Gastrocnemius medialis (tissue), 4 donors: ENCODE results near the gene DCAF8. TPM values are rescaled to one million over a fixed set of nuclear protein-coding genes. Genes with fewer than 3 reads are reported as not detected.
A peak's percentile ranks its signal among the peaks of the same experiment; 100 is the strongest.

Source experiments
- ATAC-seq, 2 donors: fragments of 150-250 bp; one replicate each; pipeline ENCODE4 v1.9.1; 2016
- DNase-seq, 2 donors: peaks; one replicate each; pipeline ENCODE4 v3.0.0-alpha.2; 2019
- H3K27ac ChIP-seq, 4 donors: fragments of 200-600 bp; sonication (generic); 1 replicate in 1 of 4; 2 replicates in 3 of 4; pipeline ENCODE4 v1.5.1; 2016 to 2018; ENCODE audit warnings: mild to moderate bottlenecking in 2 of 4, moderate library complexity in 1 of 4
- H3K27me3 ChIP-seq, 3 donors: fragments of 200-600 bp; sonication (generic) in 2 of 3; 1 replicate in 1 of 3; 2 replicates in 2 of 3; pipeline versions ENCODE4 v1.5.1 to v1.6.0; 2016 to 2019; ENCODE audit warnings: mild to moderate bottlenecking in 1 of 3, moderate library complexity in 1 of 3
- H3K36me3 ChIP-seq, 2 donors: fragments of 200-600 bp; sonication (generic) in 1 of 2; one replicate each; pipeline ENCODE4 v1.5.1; 2017 to 2018
- H3K4me1 ChIP-seq, 2 donors: fragments of 200-600 bp; sonication (generic) in 1 of 2; one replicate each; pipeline ENCODE4 v1.5.1; 2016 to 2017; ENCODE audit warnings: mild to moderate bottlenecking in 2 of 2
- H3K4me3 ChIP-seq, 4 donors: fragments of 200-600 bp; sonication (generic) in 3 of 4; 1 replicate in 1 of 4; 2 replicates in 3 of 4; pipeline ENCODE4 v1.5.1; 2016 to 2019; ENCODE audit warnings: mild to moderate bottlenecking in 2 of 4
- H3K9me3 ChIP-seq, 3 donors: fragments of 200-600 bp; sonication (generic) in 2 of 3; 1 replicate in 1 of 3; 2 replicates in 2 of 3; pipeline ENCODE4 v1.5.1; 2016 to 2019
- POLR2A ChIP-seq, 2 donors: fragments of 450-650 bp; IDR thresholded peaks; one replicate each; pipeline ENCODE4 v1.6.1; 2017; ENCODE audit warnings: antibody characterized with exemption in 2 of 2, mild to moderate bottlenecking in 2 of 2, moderate library complexity in 2 of 2
- in situ Hi-C, 4 donors: fragments of 200-750 bp; cut with MboI; loops; one replicate each; pipeline versions ENCODE4 v1.15.0 to v1.8.0; 2017; ENCODE audit warnings: low sequenced_read_pairs in 4 of 4
- intact Hi-C: fragments of 100-400 bp; cut with DNase I; formaldehyde crosslinking; loops from one replicate; pipeline ENCODE4 v1.15.1; 2023; ENCODE audit warnings: low total_unique reads
- total RNA-seq, 4 donors: library from RNA; depleted of rRNA; stranded (reverse); fragments of >200 nt; gene quantifications; one replicate each; pipeline versions ENCODE4 v1.1.0 to v1.2.3, GENCODE V29; 2016
- TF ChIP-seq, protein P1 (sequence below), 5 experiments: fragments of 450-650 bp in 3 of 5; fragments of 200-600 bp in 2 of 5; sonication (generic) in 2 of 5; IDR thresholded peaks in 4 of 5; conservative IDR thresholded peaks in 1 of 5; 1 replicate in 4 of 5; 2 replicates in 1 of 5; pipeline ENCODE4 v1.5.1; 2016 to 2019; ENCODE audit warnings: antibody characterized with exemption in 5 of 5, mild to moderate bottlenecking in 3 of 5, moderate library complexity in 3 of 5

DCAF8 gene
- total RNA-seq, 4 donors from 2014 or later: 170 to 208 (median 196) TPM

GRCh38 chr1:160284220-160284781 is 22.0 kb upstream of the DCAF8 start:
- DNase-seq (no peak), ATAC-seq (peak; percentile 36 to 39)
- Histone ChIP-seq H3K4me3 (peak overlapping the region; percentile 65 to 91 (median 82)), H3K36me3 (peaks cover 3 to 52% of the 10 kb centered on the region in 2 donors), H3K4me1 (peaks cover 11 to 17% of the 10 kb centered on the region in 2 donors), H3K27me3 (no peaks in the 10 kb centered on the region), H3K27ac (peak overlapping the region; percentile 79 to 86 (median 84)), H3K9me3 (no peaks in the 10 kb centered on the region)
- TF ChIP-seq, protein P1, sequence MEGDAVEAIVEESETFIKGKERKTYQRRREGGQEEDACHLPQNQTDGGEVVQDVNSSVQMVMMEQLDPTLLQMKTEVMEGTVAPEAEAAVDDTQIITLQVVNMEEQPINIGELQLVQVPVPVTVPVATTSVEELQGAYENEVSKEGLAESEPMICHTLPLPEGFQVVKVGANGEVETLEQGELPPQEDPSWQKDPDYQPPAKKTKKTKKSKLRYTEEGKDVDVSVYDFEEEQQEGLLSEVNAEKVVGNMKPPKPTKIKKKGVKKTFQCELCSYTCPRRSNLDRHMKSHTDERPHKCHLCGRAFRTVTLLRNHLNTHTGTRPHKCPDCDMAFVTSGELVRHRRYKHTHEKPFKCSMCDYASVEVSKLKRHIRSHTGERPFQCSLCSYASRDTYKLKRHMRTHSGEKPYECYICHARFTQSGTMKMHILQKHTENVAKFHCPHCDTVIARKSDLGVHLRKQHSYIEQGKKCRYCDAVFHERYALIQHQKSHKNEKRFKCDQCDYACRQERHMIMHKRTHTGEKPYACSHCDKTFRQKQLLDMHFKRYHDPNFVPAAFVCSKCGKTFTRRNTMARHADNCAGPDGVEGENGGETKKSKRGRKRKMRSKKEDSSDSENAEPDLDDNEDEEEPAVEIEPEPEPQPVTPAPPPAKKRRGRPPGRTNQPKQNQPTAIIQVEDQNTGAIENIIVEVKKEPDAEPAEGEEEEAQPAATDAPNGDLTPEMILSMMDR (IDR thresholded peaks at IDR 0.05 in 4 of 5, conservative IDR thresholded peaks at IDR 0.05 in 1 of 5): no peak
- no peak for TF ChIP-seq POLR2A (IDR thresholded peaks at IDR 0.05)
- in situ Hi-C loops: loop anchor here in 1 of 4 donors (25.0 kb wide), 1 partner anchor 197 kb away; the partner anchor contains the start of genes IGSF8 and KCNJ9
- intact Hi-C loops: loop anchor here (2.0 kb wide), 1 partner anchor 92 kb away; no protein-coding TSS in a partner anchor

- intact Hi-C loops (no loop called here), in situ Hi-C loops (loop anchor here in 1 of 4 donors (25.0 kb wide), 1 partner anchor 196 kb away; the partner anchor contains the start of genes IGSF8 and KCNJ9)
- DNase-seq (no peak), ATAC-seq (no peak)
- no peak overlapping the region for H3K4me3 ChIP-seq
- H3K4me1 ChIP-seq: peaks cover 11 to 17% of the 10 kb centered on the region in 2 donors
- no peaks in the 10 kb centered on the region for H3K9me3 ChIP-seq
- no peaks in the 10 kb centered on the region for H3K27me3 ChIP-seq
- no peak overlapping the region for H3K27ac ChIP-seq
- peaks cover 3 to 53% of the 10 kb centered on the region in 2 donors for H3K36me3 ChIP-seq
- TF ChIP-seq, protein P1 (IDR thresholded peaks at IDR 0.05 in 4 of 5, conservative IDR thresholded peaks at IDR 0.05 in 1 of 5): no peak
- no peak for TF ChIP-seq POLR2A (IDR thresholded peaks at IDR 0.05)
Observed at GRCh38 chr1:160282807-160283206, 20.5 kb upstream of the DCAF8 start.

GRCh38 chr1:160277987-160278386 is 15.6 kb upstream of the DCAF8 start:
- no peaks in the 10 kb centered on the region for H3K27me3 ChIP-seq
- peaks cover 3 to 63% of the 10 kb centered on the region in 2 donors for H3K36me3 ChIP-seq
- H3K4me1 ChIP-seq: no peaks in the 10 kb centered on the region
- in situ Hi-C loops: loop anchor here in 1 of 4 donors (25.0 kb wide), 1 partner anchor 191 kb away; the partner anchor contains the start of genes IGSF8 and KCNJ9
- H3K9me3 ChIP-seq: no peaks in the 10 kb centered on the region
- no peak overlapping the region for H3K27ac ChIP-seq
- no peak for TF ChIP-seq POLR2A (IDR thresholded peaks at IDR 0.05)
- TF ChIP-seq, protein P1 (IDR thresholded peaks at IDR 0.05 in 4 of 5, conservative IDR thresholded peaks at IDR 0.05 in 1 of 5): no peak
- DNase-seq (no peak), ATAC-seq (no peak)
- intact Hi-C loops: loop anchor here (2.0 kb wide), 1 partner anchor 77 kb away; no protein-coding TSS in a partner anchor
- H3K4me3 ChIP-seq: no peak overlapping the region

- peaks cover 2 to 57% of the 10 kb centered on the region in 2 donors for H3K36me3 ChIP-seq
- intact Hi-C loops: loop anchor here (2.0 kb wide), 1 partner anchor 77 kb away; no protein-coding TSS in a partner anchor
- in situ Hi-C loops: loop anchor here in 1 of 4 donors (25.0 kb wide), 1 partner anchor 190 kb away; the partner anchor contains the start of genes IGSF8 and KCNJ9
Observed at GRCh38 chr1:160277330-160277729, 15.0 kb upstream of the DCAF8 start.

More at GRCh38 chr1:160277330-160277729, 15.0 kb upstream of the DCAF8 start:
- no peak overlapping the region for H3K27ac ChIP-seq
- DNase-seq (no peak), ATAC-seq (no peak)
- no peaks in the 10 kb centered on the region for H3K27me3 ChIP-seq
- no peaks in the 10 kb centered on the region for H3K4me1 ChIP-seq
- no peaks in the 10 kb centered on the region for H3K9me3 ChIP-seq
- no peak overlapping the region for H3K4me3 ChIP-seq
- TF ChIP-seq, protein P1 (IDR thresholded peaks at IDR 0.05 in 4 of 5, conservative IDR thresholded peaks at IDR 0.05 in 1 of 5): no peak
- TF ChIP-seq POLR2A (IDR thresholded peaks at IDR 0.05): no peak
